ENCODE results near the gene PTK6.
"Not testable (repeated sequence)": the region's sequence is repeated elsewhere in the genome, so short reads cannot be mapped to it uniquely, and the experiment has no call there.

Gene PTK6

DNA sequence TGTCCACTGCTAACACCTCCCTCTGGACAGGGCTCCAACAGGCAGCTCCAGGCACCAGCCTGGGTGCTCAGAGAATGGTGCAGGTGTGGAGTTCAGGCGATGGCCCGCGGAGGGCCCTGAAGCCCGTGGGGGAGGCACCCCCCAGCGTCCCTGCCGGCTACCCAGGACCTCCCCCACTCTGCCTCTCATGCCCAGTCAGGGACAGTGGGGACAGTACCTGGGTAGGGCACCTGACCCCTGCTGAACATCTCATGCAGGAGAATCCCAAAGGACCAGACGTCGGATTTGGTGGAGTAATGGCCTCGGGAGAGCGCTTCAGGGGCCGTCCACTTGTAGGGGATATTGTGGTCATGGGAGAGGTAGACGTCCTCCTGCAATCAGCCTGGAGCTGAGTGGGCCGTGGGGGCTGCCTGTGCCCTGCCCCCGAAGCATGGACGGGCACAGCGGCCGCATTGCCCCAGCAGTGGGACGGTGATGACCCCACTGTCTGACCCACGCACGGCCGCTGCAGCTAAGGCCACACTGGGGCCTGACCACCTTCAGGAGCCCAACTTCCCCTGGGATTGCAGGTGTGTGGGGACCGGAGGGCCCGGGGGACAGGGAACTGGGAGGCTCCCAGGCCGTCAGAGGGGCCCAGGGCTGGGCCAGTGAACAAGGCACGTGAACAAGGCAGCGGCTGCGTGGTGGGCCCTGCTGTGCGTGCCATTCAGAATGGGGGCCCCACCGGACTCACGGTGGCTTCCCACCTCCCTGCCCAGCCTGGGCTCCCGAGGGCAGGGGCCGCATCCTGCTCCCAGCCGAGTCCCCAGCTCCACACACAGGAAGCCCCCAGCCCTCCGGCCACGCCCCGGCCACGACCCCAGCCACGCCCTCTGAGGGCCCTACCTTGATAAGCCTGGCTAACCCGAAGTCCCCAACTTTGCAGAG, 7.1 kb downstream of the PTK6 start:
- no peak for DNase-seq (ENCODE audit: low spot score)

- DNase-seq (ENCODE audit: low spot score): no peak
These were observed 7.9 kb downstream of the PTK6 start for GRCh38 chr20:63529180-63529860.

- no peak for DNase-seq (ENCODE audit: low spot score)
These were observed 10.0 kb downstream of the PTK6 start for GRCh38 chr20:63527184-63527583.

DNA sequence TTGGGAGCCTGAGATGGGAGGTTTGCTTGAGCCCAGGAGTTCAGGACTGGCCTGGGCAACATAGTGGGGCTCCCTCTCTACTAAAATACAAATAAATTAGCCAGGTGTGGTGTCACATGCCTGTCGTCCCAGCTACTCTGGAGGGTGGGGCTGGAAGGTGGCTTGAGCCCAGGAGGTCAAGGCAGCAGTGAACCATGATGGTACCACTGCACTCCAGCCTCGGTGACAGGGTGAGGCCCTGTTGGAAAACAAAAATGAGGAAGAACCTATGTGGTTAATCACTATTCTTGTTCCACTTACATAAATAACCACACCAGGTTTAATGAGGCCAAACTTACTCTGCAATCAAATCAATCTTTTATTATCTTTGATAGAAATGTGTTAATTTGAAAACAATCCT, 11.2 kb downstream of the PTK6 start:
- no peak for DNase-seq (ENCODE audit: low spot score)

DNA sequence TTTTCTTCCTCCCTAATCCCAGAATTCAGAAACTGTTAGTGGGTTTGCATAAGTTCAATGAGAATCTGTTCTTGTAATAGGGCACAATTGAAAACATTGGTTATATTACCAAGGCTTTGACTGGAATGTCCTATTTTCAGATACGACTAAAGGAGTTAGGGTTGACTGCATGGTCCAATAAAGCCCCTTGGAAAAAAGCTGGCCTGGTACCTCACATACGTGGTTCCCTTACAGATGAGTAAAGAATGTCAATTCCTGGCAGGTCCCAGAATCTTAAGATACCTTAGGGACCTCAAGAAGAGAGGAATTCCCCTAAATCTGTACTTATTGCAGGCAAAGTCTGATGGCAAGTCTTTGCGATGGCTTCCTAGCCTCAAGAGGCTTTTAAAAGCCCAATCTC, 12.0 kb downstream of the PTK6 start:
- no peak for DNase-seq (ENCODE audit: low spot score)

DNA sequence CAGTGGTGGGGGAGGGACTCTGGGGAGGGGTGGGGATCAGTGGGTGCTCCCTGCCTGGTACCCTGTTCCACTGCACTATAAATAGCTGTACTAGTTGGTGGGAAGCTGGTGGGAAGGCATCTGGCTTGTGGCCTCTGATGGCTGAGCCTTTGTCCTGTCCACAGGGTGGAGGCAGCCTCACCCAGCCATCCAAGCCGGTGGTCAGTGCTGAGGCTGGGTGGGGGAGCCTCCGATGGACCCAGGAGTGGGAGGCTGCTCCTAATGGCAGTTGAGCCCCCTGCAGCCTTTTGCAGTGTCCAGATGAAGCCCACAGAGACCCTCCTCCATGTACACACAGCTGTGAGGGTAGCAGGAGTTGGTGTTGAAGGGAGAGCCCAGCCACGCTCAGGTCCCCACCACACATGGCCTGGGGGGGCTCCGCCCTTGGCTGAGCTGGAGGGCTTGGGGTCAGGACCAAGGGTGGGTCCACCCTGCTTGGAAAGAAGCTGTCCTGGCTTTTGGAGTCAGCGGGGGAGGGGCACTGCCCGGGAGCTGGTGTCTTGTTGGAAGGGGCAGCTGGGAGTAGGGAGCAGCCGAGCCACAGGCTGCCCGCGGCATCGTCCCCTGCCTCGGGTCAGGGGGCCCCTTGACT, 14.1 kb downstream of the PTK6 start:
- DNase-seq (ENCODE audit: low spot score): no peak

- no peak for DNase-seq (ENCODE audit: low spot score)
These were observed 14.9 kb downstream of the PTK6 start for GRCh38 chr20:63522091-63522868.

DNA sequence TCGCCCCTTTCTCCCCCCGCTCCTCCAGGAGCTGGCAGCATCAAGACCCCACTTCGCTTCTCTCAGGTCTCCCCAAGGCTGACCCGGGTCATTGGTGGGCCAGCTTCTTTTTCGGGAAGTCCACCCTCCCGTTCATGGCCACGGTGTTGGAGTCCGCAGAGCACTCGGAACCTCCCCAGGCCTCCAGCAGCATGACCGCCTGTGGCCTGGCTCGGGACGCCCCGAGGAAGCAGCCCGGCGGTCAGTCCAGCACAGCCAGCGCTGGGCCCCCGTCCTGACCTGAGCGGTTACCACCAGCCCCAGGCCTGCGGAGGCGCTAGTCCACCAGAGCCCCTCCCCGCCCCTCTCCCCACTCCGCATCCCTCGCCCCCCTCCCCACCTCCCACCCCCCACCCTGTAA, 15.6 kb downstream of the PTK6 start:
- no peak for DNase-seq (ENCODE audit: low spot score)

GRCh38 chr20:63520934-63521601, 16.1 kb downstream of the PTK6 start:
- DNase-seq (ENCODE audit: low spot score): peak; percentile 75

DNA sequence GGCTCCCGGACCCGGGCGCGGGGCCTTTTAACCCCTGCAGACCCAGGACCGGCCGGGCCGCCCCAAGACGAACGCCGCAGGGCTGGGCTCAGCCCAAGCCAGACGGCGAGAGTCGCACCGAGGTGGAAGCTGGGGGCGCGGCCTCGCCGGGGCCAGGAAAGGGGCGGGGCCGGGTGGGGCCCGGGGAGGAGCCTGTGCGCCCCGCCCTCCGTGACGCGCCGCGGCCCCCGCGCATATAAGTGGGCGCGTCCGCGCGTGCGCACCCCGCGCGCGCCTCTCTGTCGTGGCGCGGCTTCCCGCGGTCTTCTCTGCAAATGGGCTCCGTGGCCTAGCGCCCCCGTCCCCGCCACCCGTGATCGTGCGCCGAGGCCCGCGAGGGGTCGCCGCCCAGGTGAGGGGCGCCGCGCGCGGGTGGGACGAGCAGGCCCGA, 16.7 kb downstream of the PTK6 start, which contains the start of gene PPDPF:
Gene PPDPF (plus strand): TSS at position 262 of the 430 bp plus-strand sequence. CDS start 544 bp downstream, outside the sequence.
- DNase-seq (ENCODE audit: low spot score): peak; percentile 82

DNA sequence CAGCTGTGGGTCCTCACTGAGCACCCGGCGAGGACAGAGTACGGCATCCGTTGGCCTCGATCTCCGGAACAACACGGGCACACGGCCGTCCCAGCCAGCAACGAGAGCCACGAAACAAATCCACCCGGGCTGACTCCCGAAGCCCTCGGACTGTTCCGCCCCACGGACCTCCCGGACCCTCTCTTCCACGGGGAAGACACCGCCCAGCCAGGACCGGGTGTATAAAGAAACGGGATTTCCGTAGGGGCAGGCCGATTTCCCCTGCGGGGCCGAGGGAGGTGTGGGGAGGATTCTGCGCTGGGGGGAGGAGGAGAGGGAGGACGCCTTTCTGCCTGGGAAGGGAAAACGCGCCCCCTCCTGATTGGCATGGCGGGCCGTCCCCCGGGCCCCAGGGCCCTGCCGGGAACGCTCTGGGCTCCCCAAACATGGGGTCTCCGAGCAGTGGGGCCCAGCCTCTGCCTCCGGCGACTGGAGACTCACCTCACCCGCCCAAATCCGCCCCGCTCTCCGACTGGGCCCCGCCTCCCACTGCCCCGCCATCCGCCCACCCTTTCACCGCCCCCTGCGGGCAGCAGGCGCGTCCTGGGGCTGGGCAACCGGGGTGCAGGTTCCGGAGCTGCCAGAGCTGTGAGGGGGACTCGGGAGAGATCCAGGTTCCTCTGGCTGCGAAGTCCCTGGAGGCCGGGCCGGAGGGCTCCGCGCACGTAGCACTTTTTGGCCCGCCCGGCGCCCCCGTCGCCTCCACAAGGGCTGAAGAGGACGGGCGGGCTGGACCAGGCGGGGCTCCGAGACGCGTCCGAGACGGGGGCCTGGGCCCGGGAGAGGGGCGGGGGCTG, 17.3 kb downstream of the PTK6 start:
- peak; percentile 65 for DNase-seq (ENCODE audit: low spot score)

GRCh38 chr20:63518946-63519667, 18.1 kb downstream of the PTK6 start:
- no peak for DNase-seq (ENCODE audit: low spot score)

- DNase-seq (ENCODE audit: low spot score): no peak
These were observed 18.8 kb downstream of the PTK6 start for GRCh38 chr20:63518351-63518861.

GRCh38 chr20:63517376-63518309, 19.5 kb downstream of the PTK6 start:
- no peak for DNase-seq (ENCODE audit: low spot score)

DNA sequence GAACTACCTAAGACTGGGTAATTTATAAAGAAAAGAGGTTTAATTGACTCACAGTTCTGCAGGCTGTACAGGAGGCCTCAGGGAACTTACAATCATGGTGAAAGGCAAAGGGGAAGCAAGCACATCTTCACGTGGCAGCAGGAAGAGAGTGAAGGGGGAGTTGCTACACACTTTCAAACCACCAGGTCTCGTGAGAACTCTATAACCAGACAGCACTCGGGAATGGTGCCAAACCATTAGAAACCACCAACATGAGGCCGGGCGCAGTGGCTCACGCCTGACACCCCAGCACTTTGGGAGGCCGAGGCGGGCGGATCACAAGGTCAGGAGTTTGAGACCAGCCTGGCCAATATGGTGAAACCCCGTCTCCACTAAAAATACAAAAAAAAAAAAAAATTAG, 22.7 kb downstream of the PTK6 start:
- DNase-seq (ENCODE audit: low spot score): not testable (repeated sequence)

- no peak for DNase-seq (ENCODE audit: low spot score)
These were observed 24.0 kb downstream of the PTK6 start for GRCh38 chr20:63513207-63513606.

DNA sequence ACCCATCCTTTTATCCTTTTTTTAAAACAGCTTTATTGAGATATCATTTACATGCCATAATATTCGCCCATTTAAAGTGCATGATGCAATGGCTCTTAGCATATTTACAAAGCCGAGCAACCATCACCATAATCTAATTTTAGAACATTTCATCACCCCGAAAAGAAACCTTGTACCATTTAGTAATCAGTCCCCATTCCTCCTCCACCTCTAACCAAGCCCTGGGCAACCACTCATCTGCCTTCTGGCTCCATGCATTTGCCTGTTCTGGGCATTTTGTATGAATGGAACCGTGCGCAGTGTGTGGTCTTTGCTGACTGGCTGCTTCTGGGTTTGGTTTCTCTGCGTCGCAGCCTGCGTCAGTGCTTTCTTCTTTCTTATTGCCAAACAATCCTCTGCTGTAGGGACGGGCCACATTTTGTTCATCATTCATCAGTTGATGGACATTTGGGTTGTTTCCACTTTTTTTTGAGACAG, 28.1 kb downstream of the PTK6 start:
- no peak for DNase-seq (ENCODE audit: low spot score)

DNA sequence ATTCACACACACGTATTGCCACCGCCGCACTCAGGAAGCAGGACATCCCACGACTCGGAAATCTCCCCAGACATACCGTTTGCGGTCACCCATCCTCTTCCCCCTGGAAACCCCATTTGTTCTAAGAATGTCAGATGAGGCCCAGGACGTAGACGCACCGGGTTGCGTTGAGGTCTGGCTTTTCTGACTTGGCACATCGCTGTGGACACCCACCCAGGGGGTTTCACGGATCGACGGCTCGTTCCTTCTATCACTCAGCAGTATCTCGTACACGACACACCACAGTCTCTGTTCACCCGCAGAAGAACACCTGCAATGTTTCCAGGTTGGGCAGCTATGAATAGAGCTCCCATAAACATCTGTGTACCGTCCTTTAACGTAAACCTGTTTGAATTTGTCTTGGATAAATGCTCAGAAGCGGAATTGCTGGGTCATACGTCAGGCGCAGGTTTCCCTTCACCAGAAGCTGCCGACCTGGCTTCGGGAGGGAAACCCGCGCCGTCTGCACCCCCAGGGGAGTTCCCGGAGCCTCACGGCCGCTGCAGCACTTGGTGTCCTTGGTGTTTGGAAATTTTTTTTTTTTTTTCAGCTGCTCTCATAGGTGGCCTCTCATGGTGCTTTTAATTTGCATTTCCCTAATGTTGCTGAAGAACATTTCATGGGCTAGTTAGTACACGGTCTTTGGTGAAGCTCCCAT, 29.0 kb downstream of the PTK6 start:
- no peak for DNase-seq (ENCODE audit: low spot score)

All from NAMALWA (cell line).